ENCODE results near the gene IFT81. TPM values are rescaled to one million over a fixed set of nuclear protein-coding genes. Genes with fewer than 3 reads are reported as not detected.

Gene IFT81
- total RNA-seq, 1 experiment from 2014 or later, result 34.8 TPM

DNA sequence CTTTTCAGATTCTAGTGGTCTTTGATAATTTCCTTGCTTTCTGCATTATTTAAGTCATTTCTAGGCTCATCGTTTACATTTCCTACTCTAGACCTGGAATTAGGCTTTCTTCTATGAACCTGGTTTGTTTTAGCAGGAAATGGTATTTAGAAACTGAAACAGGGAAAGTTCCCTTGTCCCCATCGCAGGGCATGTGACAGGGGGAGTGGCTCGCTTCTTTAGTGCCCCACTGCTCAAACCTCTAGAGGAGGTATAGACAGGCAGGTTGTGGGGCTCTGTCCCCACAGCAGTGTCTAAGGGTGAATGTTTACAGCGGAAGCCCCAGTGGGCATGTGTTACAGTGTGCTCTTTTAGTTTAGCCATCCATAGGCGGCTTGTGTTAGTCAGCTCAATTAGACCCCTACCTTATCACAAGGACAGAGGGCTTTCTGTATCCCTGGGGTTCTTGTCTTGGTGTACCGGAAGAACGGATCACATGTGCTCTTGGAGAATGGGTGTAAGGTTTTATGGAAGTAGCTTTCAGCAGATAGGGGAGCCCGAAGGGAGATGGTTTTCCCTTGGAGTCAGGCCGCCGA lies 25.0 kb downstream of the IFT81 start:
- no peak for DNase-seq (ENCODE audit: low spot score)

DNA sequence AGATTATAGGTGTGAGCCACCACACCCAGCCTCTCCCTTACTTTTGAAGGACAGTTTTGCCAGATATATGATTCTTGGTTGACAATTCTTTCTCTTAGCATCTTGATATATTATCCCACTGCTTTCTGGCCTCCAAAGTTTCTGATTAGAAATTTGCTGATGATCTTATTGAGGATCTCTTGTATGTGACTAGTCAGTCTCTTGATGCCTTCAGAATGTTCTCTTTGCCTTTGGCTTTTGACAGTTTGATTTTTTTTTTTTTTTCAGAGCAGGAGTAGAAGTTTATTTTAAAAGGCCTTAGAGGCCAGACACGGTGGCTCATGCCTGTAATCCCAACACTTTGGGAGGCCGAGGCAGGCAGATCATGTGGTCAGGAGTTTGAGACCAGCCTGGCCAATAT lies 32.6 kb downstream of the IFT81 start:
- no peak for DNase-seq (ENCODE audit: low spot score)

DNA sequence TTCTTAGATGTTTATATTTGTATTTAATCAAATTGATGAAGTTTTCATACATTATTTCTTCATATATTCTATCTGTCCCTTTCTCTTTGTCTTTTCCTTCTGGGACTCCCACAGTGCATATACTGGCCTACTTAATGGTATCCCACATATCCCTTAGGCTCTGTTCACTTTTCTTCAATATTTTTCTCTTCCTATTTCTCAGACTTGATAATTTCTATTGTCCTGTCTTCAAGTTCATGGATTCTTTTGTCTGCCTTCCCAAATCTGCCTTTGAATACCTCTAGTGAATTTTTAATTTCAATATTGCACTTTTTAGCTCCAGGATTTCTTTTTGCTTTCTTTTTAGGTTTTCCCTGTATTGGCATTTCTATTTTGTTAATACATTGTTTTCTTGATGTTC lies 33.4 kb downstream of the IFT81 start:
- no peak for DNase-seq (ENCODE audit: low spot score)

DNA sequence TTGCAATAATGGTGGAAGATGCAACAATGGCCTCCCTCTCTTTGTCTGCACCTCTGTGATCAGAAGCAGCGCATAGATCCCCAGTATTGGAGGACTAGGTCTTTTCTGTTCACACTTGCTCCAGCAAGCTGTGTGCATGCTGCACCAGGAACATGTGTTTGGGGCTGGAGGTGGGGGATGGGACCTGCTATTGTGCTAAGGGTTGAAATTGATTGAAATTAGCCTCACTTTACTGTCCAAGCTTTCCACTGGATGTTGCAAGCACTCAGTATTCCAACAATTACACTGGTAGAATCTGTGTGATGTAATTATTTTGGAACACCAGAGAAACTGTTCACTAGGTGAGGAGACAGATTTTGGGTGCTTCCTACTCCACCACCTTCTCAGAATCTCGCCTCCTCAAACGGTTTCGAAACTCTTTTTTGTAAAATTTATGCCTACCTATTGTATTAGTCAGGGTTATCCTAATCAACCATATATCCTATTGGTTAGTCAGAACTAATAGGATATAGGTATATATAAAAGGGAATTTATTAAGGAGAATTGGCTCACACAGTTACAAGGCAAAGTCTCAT lies 35.6 kb downstream of the IFT81 start:
- DNase-seq (ENCODE audit: low spot score), result no peak

DNA sequence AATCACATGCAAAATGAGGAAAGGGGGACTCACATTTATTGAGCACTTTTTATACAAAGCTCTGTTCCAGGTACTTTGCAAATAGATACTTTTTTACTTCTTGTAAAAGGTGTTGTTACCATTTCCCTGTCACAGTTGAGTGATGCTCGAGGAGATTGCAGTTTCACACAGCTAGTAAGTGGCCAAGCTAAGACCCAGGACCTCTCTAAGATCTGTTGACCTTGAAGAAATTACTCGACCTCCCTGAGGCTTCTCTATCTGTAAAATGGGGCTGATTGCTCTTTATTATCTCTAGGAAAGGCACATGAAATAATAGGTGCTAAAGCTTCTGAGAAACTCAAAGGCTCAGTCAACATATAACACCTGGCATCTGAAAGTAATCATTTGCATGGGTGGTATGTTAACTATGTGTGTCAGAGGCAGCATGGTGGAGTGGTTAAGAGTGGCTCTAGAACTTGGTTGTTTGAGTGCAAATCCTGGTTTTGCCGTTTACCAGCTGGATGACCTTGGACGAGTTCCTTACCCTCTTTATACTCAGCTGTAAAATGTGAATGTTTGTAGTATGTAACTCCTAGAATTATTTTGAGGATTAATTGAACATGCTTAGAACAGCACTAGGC lies 41.5 kb downstream of the IFT81 start:
- no peak for DNase-seq (ENCODE audit: low spot score)

DNA sequence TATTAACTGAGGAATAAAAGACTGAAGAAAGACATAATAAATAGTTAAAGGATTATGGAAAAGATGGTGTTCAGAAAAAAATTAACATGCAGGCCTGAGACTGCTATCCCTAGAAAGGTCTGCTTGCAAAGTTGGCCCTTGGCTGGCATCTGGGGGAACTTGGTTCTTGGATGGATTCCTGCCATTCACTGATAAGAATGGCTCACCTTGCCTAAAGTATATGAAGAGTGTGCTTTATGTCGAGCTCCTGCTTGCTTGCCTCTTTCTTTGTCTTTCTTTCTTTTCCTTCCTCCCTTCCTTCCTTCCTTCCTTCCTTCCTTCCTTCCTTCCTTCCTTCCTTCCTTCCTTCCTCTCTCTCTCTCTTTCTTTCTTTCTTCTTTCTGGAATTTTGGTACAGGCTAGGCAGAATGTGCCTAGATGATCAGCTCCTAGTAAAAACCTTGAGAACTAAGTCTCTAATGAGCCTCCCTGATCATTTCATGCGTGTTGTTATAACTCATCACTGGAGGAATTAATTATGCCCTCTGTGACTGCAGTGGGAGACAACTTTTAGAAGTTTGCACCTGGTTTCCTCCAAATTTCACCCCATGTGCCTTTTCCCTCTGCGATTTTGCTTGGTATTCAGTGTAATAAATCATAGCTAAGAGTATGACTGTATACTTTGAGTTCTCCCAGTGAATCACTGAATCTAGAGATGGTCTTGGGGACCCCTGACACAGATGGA lies 44.7 kb downstream of the IFT81 start:
- DNase-seq (ENCODE audit: low spot score), result no peak

DNA sequence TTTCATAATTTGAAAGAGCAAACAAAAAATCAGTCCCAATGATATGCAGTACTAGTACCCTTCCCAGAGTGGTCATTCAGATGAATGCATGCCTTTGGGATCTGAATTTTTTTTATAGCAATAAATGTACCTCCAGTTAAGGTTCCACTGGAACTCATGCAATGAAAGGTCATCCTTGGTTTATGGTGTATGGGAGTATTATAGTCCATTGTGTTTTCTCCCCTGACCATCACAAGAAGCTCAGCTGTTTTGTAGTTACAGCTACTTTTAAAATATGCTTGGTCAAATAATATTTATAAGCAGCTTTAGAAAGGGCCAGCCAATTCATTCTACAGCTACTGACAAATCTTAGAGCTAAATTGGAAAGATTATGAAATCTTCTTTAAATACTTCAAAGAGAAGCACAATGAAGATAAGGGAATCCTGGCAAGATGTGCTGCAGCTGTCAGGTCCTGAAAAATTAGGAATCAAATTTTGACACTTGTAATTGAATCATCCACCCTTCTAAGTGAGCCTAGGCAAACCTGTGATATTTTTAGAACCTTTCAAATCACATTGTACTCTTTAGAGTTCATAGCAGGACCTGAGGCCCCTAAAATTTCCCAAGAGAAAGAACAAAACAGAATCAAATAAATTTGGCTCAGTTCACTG lies 46.5 kb downstream of the IFT81 start:
- DNase-seq (ENCODE audit: low spot score), result no peak

DNA sequence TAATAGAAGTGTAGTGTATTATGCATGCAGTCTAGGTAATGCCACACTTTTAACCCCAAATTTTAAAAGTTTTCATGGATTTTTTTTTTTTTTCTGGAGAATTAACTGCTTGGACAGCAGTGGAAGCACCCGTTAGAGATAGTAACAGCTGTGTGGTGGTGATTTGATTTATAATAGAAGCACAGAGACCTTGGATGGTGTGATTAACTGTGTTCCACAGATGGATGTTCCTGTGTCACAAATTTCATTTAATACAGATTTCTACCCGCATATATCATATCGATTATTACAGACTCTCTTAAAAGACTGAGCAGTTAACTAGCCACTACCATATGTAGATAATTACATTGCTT lies 47.0 kb downstream of the IFT81 start:
- no peak for DNase-seq (ENCODE audit: low spot score)

DNA sequence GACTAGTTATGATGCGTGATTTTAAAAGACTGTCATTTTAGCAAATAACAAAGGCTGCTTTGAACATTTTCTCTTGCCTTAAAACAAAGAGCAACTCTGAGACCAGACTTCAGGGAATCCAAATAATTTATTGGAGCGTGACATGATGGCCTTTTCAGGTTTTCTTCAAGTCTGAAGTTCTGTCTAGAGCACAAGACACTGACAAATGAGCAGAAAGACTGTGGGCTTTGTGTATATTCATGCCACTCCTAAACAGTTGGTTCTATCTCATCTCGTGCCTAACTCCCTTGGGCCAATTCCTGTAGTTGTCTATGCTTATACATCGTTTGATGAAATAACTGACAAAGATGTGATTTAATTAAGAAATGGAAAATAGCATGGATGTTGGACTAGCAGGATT lies 47.5 kb downstream of the IFT81 start:
- no peak for DNase-seq (ENCODE audit: low spot score)

DNA sequence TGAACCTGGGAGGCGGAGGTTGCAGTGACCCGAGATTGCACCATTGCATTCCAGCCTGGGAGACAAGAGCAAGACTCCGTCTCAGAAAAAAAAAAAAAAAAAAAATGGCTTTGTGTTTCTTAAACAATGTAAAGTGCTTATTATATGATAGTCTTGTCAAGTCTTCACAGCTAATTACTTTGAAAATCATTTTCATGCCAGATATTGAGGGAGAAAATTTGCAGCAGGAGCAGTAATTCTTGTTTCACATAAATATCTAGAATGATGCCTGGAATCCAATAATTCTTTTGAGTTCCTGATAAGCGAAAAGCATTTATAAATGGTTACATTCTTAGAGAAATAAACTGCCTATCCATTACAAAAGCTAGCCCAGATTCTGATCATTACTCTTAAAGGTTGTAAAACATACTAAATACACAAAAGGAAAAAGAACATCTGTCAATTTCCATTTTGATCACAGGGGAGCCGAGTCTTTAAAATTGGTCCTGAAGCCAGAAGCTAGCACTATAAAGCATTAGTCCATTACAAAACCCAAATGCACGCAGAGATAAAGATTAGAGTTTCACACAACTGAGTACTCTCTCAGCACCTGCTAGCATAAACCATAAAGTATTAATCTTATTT lies 50.3 kb downstream of the IFT81 start:
- no peak for DNase-seq (ENCODE audit: low spot score)

DNA sequence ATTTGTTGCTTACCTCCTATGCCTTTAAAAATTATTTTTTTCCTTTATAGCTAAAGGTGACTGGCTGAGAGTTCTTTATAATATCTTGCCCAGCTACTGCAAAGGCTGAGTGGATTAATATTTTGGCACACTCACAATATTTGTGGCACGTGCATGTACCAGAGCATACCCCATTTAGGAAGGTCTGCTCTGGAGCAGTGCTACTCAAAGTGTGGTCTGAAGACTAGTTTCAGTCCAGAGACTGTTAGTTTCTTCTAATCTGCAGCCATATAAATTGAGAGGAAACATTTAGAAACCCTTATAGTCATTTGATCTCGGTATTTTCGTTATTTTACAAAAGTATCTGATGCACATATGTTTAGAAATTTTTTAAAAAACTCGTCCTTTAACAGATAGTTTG lies 51.0 kb downstream of the IFT81 start:
- no peak for DNase-seq (ENCODE audit: low spot score)

DNA sequence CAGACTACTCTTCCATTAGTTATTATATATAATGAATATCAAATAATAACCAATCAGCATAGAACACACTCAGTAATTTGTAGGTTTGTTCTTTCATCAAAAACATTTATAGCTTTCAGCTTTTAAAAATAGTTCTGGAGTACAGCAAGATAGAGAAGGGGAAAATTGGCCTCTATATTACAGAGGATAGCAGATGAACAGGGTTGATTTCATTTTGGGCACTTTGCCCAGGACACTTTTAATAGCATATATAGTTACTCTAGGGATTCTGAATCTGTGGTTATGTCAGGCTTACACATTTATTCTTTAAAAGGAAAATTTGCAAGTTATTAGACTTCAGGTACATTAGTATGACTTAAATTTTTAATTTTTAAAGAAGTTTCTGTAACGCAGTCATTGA lies 52.6 kb downstream of the IFT81 start:
- no peak for DNase-seq (ENCODE audit: low spot score)

DNA sequence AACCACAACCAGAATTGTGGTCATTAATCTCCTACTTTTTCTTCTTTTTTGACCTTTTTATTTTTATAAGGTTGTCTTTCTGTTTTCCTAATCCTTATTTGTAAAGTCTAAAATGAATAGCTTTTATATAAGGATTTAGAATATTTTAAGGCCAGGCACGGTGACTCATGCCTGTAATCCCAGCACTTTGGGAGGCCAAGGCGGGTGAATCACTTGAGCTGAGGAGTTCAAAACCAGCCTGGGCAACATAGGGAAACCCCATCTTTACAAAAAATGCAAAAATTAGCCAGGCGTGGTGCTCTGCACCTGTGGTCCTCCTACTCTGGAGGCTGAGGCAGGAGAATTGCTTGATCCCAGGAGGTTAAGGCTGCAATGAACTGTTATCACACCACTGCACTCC lies 55.1 kb downstream of the IFT81 start:
- DNase-seq (ENCODE audit: low spot score), result peak; percentile 43

DNA sequence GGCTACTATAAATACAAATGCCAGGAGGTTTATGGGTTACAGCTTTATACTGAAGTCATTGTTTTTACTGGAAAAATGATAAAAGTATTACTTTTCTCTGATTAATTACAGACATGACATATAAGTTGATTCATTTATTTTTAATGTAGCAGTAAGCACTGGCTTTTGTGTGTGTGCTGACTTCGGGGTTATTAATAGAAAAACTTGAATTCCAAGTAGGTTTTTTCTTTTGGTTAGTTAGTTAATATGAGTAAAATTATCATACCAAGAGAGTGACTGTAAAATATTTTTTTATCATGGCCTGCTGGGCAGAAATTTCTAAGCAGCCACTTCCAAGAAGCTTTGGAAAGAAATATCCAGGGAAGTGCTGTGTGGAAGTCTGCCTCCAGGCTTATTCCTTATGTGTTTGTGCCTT lies 56.4 kb downstream of the IFT81 start:
- no peak for DNase-seq (ENCODE audit: low spot score)

DNA sequence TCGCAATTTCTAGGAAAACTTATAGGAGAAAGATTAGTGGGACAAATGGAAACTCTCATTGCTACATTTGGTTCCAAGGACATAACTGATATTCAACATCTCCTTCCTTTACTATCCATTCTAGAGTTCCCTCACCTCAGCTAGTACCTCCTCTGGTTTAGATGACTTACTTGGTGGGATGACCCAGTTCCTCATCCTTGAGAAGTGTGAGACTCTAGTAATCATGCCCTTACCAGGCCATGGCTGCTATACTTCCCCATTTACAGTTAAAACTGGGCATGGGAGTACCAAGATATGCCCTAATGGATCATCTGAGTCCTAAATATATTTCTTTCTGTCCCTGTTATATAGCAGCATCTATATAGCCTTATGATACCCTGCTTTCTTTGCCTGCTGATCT lies 58.1 kb downstream of the IFT81 start:
- DNase-seq (ENCODE audit: low spot score), result no peak

DNA sequence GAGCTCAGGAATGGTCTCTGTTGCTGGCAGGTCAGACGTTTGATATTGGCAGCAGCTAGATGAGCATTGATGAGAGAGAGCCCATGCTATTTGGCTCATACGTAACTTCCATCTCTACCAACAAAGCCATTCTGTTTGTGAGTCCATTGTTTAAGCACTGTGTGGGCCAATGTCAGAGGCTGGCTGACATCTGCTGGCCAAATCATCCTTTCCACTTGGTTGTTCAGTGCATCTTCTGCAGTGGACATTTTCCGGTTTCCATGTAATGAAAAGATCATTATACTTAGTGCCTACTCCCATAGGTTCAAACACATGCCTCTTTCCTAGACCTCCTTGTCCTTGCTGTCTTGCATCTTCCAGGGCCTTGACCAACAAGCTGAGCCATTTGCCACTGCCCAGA lies 59.2 kb downstream of the IFT81 start:
- no peak for DNase-seq (ENCODE audit: low spot score)

DNA sequence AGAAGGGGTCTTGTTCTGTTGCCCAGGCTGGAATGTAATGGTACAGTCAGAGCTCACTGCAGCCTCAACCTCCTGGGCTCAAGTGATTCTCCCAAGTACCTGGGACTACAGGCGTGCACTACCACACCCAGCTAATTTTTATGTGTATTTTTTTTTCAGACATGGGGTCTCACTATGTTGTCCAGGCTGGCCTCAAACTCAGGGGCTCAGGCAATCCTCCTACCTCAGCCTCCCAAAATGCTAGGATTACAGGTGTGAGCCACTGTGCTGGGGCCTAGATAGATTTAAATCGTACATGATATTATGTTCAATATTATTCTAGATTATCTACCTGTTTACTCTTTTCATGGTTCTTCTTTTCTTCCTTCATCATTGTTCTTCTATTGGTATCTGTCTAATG lies 61.5 kb downstream of the IFT81 start:
- no peak for DNase-seq (ENCODE audit: low spot score)

DNA sequence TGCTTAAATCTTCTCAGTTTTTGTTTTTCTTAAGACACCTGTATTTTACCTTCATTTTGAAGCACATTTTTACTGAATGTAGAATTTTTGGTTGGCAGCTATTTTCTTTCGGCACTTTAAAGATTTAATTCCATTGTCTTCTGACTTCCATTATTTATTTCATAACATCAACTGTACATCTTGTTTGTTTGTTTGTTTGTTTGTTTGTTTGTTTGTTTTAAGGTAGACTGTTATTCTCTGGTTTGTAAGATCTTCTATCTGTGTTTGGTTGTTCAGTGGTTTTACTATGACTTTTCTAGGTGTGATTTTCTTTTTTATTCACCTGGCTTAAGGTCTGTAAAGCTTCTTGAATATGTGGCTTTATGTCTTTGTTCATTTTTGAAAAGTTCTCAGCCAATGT lies 61.9 kb downstream of the IFT81 start:
- no peak for DNase-seq (ENCODE audit: low spot score)

DNA sequence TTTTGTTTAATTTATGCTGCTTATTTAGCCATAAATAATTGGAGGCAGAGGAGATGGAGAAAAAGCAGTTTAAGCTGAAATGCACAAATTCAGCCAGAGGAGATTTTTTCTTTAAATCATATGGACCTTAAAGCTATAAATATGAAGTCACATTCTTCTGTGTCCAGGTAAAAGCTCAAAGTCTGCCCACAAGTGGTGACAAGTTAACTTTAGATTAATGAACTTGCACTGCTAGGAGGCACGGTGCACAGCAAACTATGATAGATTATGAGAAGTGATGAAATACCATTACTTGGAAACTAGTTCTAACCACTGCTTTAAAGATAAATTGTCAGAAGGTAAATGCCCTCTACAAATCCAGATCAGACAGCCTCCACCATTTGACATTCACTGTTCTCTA lies 69.0 kb downstream of the IFT81 start:
- no peak for DNase-seq (ENCODE audit: low spot score)

DNA sequence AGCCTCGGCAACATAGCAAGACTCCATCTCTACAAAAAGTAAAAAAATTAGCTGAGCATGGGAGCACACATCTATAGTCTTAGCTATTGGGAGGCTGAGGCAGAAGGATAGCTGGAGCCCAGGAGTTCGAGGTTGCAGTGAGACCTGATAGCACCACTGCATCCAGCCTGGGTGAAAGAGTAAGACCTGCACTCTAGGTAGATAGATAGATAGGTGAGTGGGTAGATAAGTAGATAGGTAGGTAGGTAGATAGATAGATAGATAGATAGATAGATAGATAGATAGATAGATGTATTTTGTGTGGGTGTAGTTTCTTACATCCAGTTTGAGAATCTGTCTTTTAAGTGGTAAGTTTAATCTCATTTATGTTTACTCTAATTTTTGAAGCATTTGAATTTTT lies 72.8 kb downstream of the IFT81 start:
- DNase-seq (ENCODE audit: low spot score), result no peak

DNA sequence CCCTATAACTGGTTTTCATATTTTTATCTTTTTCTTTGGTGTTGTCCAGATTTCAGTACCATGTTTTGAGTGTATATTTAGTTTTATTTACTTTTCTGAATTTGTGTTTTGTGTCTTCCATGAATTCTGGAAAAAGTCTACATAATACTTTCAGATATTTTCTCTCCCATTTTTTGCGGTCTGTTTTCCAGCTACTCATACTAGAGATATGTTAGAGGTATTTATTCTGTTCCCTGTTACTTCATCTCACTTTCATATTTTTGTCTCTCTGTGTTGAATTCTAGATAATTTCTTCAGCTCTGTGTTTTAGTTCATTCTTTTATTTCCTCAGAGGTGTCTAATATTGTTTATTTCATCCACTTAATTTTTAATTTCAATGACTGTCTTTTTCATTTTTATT lies 74.2 kb downstream of the IFT81 start:
- DNase-seq (ENCODE audit: low spot score), result no peak
